Measurements from ENCODE around the gene ERCC1.

GRCh38 chr19:45385392-45386221 lies 38.1 kb downstream of the ERCC1 start:
- TF ChIP-seq GABPA (IDR thresholded peaks at IDR 0.05; ENCODE audit: low read depth, low read length) (no peak), GABPA (CRISPR knock-in tag; IDR thresholded peaks at IDR 0.05; ENCODE audit: low read depth) (no peak), CCAR2 (optimal IDR thresholded peaks at IDR 0.05; ENCODE audit: low read depth, low read length) (no peak), ZNF543 (CRISPR knock-in tag; IDR thresholded peaks at IDR 0.05) (no peak), MYNN (CRISPR knock-in tag; IDR thresholded peaks at IDR 0.05; ENCODE audit: low read depth) (no peak), BHLHE40 (IDR thresholded peaks at IDR 0.05; ENCODE audit: low read length) (no peak), SIX4 (CRISPR knock-in tag; IDR thresholded peaks at IDR 0.05) (no peak), TAF1 (CRISPR knock-in tag; IDR thresholded peaks at IDR 0.05) (no peak), ZZZ3 (CRISPR knock-in tag; IDR thresholded peaks at IDR 0.05; ENCODE audit: borderline replicate concordance) (no peak), ZBTB40 (IDR thresholded peaks at IDR 0.05) (no peak), ZBTB40 (CRISPR knock-in tag; IDR thresholded peaks at IDR 0.05) (no peak)
- TF ChIP-seq, protein P1, sequence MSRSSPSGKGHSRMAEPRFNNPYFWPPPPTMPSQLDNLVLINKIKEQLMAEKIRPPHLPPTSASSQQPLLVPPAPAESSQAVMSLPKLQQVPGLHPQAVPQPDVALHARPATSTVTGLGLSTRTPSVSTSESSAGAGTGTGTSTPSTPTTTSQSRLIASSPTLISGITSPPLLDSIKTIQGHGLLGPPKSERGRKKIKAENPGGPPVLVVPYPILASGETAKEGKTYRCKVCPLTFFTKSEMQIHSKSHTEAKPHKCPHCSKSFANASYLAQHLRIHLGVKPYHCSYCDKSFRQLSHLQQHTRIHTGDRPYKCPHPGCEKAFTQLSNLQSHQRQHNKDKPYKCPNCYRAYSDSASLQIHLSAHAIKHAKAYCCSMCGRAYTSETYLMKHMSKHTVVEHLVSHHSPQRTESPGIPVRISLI (CRISPR knock-in tag; IDR thresholded peaks at IDR 0.05; ENCODE audit: borderline replicate concordance): no peak
- TF ChIP-seq, protein P2, sequence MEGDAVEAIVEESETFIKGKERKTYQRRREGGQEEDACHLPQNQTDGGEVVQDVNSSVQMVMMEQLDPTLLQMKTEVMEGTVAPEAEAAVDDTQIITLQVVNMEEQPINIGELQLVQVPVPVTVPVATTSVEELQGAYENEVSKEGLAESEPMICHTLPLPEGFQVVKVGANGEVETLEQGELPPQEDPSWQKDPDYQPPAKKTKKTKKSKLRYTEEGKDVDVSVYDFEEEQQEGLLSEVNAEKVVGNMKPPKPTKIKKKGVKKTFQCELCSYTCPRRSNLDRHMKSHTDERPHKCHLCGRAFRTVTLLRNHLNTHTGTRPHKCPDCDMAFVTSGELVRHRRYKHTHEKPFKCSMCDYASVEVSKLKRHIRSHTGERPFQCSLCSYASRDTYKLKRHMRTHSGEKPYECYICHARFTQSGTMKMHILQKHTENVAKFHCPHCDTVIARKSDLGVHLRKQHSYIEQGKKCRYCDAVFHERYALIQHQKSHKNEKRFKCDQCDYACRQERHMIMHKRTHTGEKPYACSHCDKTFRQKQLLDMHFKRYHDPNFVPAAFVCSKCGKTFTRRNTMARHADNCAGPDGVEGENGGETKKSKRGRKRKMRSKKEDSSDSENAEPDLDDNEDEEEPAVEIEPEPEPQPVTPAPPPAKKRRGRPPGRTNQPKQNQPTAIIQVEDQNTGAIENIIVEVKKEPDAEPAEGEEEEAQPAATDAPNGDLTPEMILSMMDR (CRISPR knock-in tag; IDR thresholded peaks at IDR 0.05): no peak
